Astrocyte of the spinal cord (primary cell): ENCODE measurements around the gene RTP5.

Experiments used
- DNase-seq: peaks from one replicate; pipeline ENCODE4 v3.0.0; 2011; ENCODE audit warnings: low read depth, low spot score
- H3K4me3 ChIP-seq: 2 replicates; pipeline ENCODE4 v1.5.1; 2011; ENCODE audit warnings: low read depth, mild to moderate bottlenecking, low read length, moderate library complexity
- CTCF ChIP-seq: IDR thresholded peaks from 2 replicates; pipeline ENCODE4 v1.5.1; 2012; ENCODE audit warnings: low read depth, mild to moderate bottlenecking, low read length, inconsistent platforms
- in situ Hi-C: cut with HindIII; loops from 2 replicates; pipeline ENCODE4 v1.10.0; 2017; ENCODE audit warnings: low sequenced_read_pairs

Gene RTP5

GRCh38 chr2:241894681-241895426, 25.3 kb downstream of the RTP5 start:
- H3K4me3 ChIP-seq: no peak overlapping the region
- in situ Hi-C loops: no loop called here
- TF ChIP-seq CTCF: no peak
- no peak for DNase-seq

GRCh38 chr2:241895427-241895711, 25.8 kb downstream of the RTP5 start:
- DNase-seq: no peak
- TF ChIP-seq CTCF: no peak
- H3K4me3 ChIP-seq: no peak overlapping the region
- in situ Hi-C loops: no loop called here

- no peak for DNase-seq
- in situ Hi-C loops: no loop called here
- H3K4me3 ChIP-seq: no peak overlapping the region
- no peak for TF ChIP-seq CTCF
Observed at GRCh38 chr2:241895712-241896641, 26.4 kb downstream of the RTP5 start.

- in situ Hi-C loops: no loop called here
- TF ChIP-seq CTCF: no peak
- no peak for DNase-seq
- H3K4me3 ChIP-seq: no peak overlapping the region
Observed at GRCh38 chr2:241896746-241897201, 27.2 kb downstream of the RTP5 start.

- no peak overlapping the region for H3K4me3 ChIP-seq
- in situ Hi-C loops: no loop called here
- DNase-seq: no peak
- no peak for TF ChIP-seq CTCF
Observed at GRCh38 chr2:241897231-241897916, 27.8 kb downstream of the RTP5 start.

GRCh38 chr2:241898463-241899270, 29.1 kb downstream of the RTP5 start:
- no peak overlapping the region for H3K4me3 ChIP-seq
- TF ChIP-seq CTCF: no peak
- in situ Hi-C loops: no loop called here
- no peak for DNase-seq
